ENCODE measurements around the gene OR4L1. TPM values are rescaled to one million over a fixed set of nuclear protein-coding genes. Genes with fewer than 3 reads are reported as not detected.

Gene OR4L1
- polyA plus RNA-seq (2011; rRNA removed) (not detected in 2 replicates), polyA plus RNA-seq (2017; fragmentation: RNase III; extraction: RNeasy Plus Mini Kit Qiagen cat#74134 plus additional on column Dnase treatment) (not detected in 3 replicates), polyA minus RNA-seq (2011; rRNA and poly(A)+ RNA removed) (not detected in 2 replicates)
- not detected in 2 replicates for polyA plus RNA-seq (2012; cell fraction: cytosol; rRNA removed)
- not detected in 2 replicates for polyA plus RNA-seq (2012; cell fraction: nucleus; rRNA removed)

GRCh38 chr14:20059745-20060144 lies at the start of gene OR4L1:
OR4L1 (plus strand) TSS chr14:20060045; CDS start chr14:20060045, 0 bp downstream.
- H3K4me1 ChIP-seq, result no peaks in the 10 kb centered on the region
- DNase-seq (ENCODE audit: low read depth in 1 of 2, low spot score in 1 of 2) (no peak), FAIRE-seq (no peak), ATAC-seq (no peak)
- ChIA-PET POLR2A (no interaction called here), CTCF (no interaction called here)
- H3K4me3 ChIP-seq, result no peak within 1 kb of the TSS
- H3K9me3 ChIP-seq, result no peaks in the 10 kb centered on the region
- TF ChIP-seq RCOR1 (IDR thresholded peaks at IDR 0.05; ENCODE audit: low read depth, low read length), result no peak
- TF ChIP-seq MAZ (IDR thresholded peaks at IDR 0.05; ENCODE audit: borderline replicate concordance, low read depth, low read length), result no peak
- no peak for TF ChIP-seq KDM5A (IDR thresholded peaks at IDR 0.05)
- no peak within 1 kb of the TSS for H3K27ac ChIP-seq
- 35% methylated on average over 2 of the region's 2 CpGs for WGBS (ENCODE audit: missing lambda C conversion rate)
- H3K4me2 ChIP-seq, result no peak within 1 kb of the TSS

GRCh38 chr14:20019257-20019865 lies 40.5 kb upstream of the OR4L1 start, which contains the start of gene OR4K14:
OR4K14 (minus strand) TSS chr14:20019307; CDS start chr14:20015193, 4,114 bp downstream.
- H3K9me3 ChIP-seq, result no peaks in the 10 kb centered on the region
- H3K4me3 ChIP-seq, result no peak within 1 kb of the TSS
- no peak within 1 kb of the TSS for H3K4me2 ChIP-seq
- no peak for ATAC-seq
- 13% methylated on average over 2 of the region's 2 CpGs for WGBS (ENCODE audit: missing lambda C conversion rate)
- no peaks in the 10 kb centered on the region for H3K4me1 ChIP-seq
- TF ChIP-seq TFCP2L1 (CRISPR knock-in tag; IDR thresholded peaks at IDR 0.05), result no peak
- no peak for TF ChIP-seq CEBPB (IDR thresholded peaks at IDR 0.05)
- peak; percentile 76 for TF ChIP-seq MAFK (IDR thresholded peaks at IDR 0.05; ENCODE audit: partially characterized antibody)
- TF ChIP-seq FOSL2 (IDR thresholded peaks at IDR 0.05), result no peak
- TF ChIP-seq FOSL2 (CRISPR knock-in tag; IDR thresholded peaks at IDR 0.05), result no peak
- TF ChIP-seq NR3C1 (IDR thresholded peaks at IDR 0.05), result no peak
- CTCF ChIA-PET, result no interaction called here
- no peak within 1 kb of the TSS for H3K27ac ChIP-seq
- DNase-seq (ENCODE audit: low read depth in 1 of 2, low spot score in 1 of 2), result no peak
- POLR2A ChIA-PET, result no interaction called here
- FAIRE-seq, result no peak

- WGBS (ENCODE audit: missing lambda C conversion rate), result 13% methylated on average over 6 of the region's 6 CpGs
- TF ChIP-seq SREBF2 (IDR thresholded peaks at IDR 0.05) (no peak), BHLHE40 (IDR thresholded peaks at IDR 0.05; ENCODE audit: low read depth, low read length) (no peak), FOSB (CRISPR knock-in tag; IDR thresholded peaks at IDR 0.05) (no peak)
- Histone ChIP-seq H3K4me1 (no peaks in the 10 kb centered on the region), H3K4me2 (no peak overlapping the region), H3K27ac (no peak overlapping the region), H3K9me3 (no peaks in the 10 kb centered on the region), H3K4me3 (no peak overlapping the region)
- POLR2A ChIA-PET, result no interaction called here
- ATAC-seq (no peak), FAIRE-seq (no peak), DNase-seq (ENCODE audit: low read depth in 1 of 2, low spot score in 1 of 2) (no peak)
- CTCF ChIA-PET, result no interaction called here
Observed at GRCh38 chr14:20031058-20031457, 28.8 kb upstream of the OR4L1 start.

- no peaks in the 10 kb centered on the region for H3K4me1 ChIP-seq
- POLR2A ChIA-PET, result no interaction called here
- TF ChIP-seq GATA3 (IDR thresholded peaks at IDR 0.05; ENCODE audit: borderline replicate concordance) (no peak), PHF8 (IDR thresholded peaks at IDR 0.05; ENCODE audit: borderline replicate concordance, low read depth) (no peak), ZNF302 (CRISPR knock-in tag; IDR thresholded peaks at IDR 0.05) (no peak), RAD21 (conservative IDR thresholded peaks at IDR 0.05 in 1 of 2, IDR thresholded peaks at IDR 0.05 in 1 of 2) (no peak), BHLHE40 (IDR thresholded peaks at IDR 0.05; ENCODE audit: low read depth, low read length) (no peak), CEBPB (IDR thresholded peaks at IDR 0.05) (no peak), SREBF2 (IDR thresholded peaks at IDR 0.05) (no peak)
- H3K4me3 ChIP-seq, result no peak overlapping the region
- FAIRE-seq (no peak), DNase-seq (ENCODE audit: low read depth in 1 of 2, low spot score in 1 of 2) (no peak), ATAC-seq (no peak)
- CTCF ChIA-PET, result no interaction called here
- WGBS (ENCODE audit: missing lambda C conversion rate), result 28% methylated on average over 3 of the region's 3 CpGs
- no peaks in the 10 kb centered on the region for H3K9me3 ChIP-seq
- no peak overlapping the region for H3K4me2 ChIP-seq
- no peak overlapping the region for H3K27ac ChIP-seq
Observed at GRCh38 chr14:20035449-20035848, 24.4 kb upstream of the OR4L1 start.

- no peak for FAIRE-seq
- TF ChIP-seq NR3C1 (IDR thresholded peaks at IDR 0.05) (no peak), HEYL (CRISPR knock-in tag; IDR thresholded peaks at IDR 0.05) (no peak), CEBPB (IDR thresholded peaks at IDR 0.05) (no peak), ZNF302 (CRISPR knock-in tag; IDR thresholded peaks at IDR 0.05) (no peak), NPAS2 (CRISPR knock-in tag; IDR thresholded peaks at IDR 0.05; ENCODE audit: borderline replicate concordance) (no peak), ESRRA (IDR thresholded peaks at IDR 0.05; ENCODE audit: borderline replicate concordance, low read length) (no peak), CBX8 (IDR thresholded peaks at IDR 0.05) (no peak), JUN (IDR thresholded peaks at IDR 0.05) (no peak), EHF (CRISPR knock-in tag; IDR thresholded peaks at IDR 0.05) (no peak), EHMT2 (IDR thresholded peaks at IDR 0.05; ENCODE audit: low read depth) (no peak), MAZ (IDR thresholded peaks at IDR 0.05; ENCODE audit: borderline replicate concordance, low read depth, low read length) (no peak), KDM1A (IDR thresholded peaks at IDR 0.05; ENCODE audit: low read depth) (no peak), ZC3H11A (IDR thresholded peaks at IDR 0.05) (no peak), RNF2 (IDR thresholded peaks at IDR 0.05; ENCODE audit: borderline replicate concordance, low read depth) (no peak), E2F6 (IDR thresholded peaks at IDR 0.05; ENCODE audit: borderline replicate concordance, low read depth) (no peak), ZFP36 (IDR thresholded peaks at IDR 0.05; ENCODE audit: borderline replicate concordance, partially characterized antibody) (no peak)
Observed at GRCh38 chr14:20035938-20036337, 23.9 kb upstream of the OR4L1 start, which contains the start of gene OR4K13. OR4K13 (minus strand) TSS chr14:20036038; CDS start chr14:20034758, 1,280 bp downstream.

More at GRCh38 chr14:20035938-20036337, 23.9 kb upstream of the OR4L1 start, which contains the start of gene OR4K13:
- DNase-seq (ENCODE audit: low read depth in 1 of 2, low spot score in 1 of 2) (no peak), ATAC-seq (no peak)
- POLR2A ChIA-PET, result no interaction called here
- WGBS (ENCODE audit: missing lambda C conversion rate), result 63% methylated on average over 4 of the region's 4 CpGs
- no peak within 1 kb of the TSS for H3K27ac ChIP-seq
- no peak within 1 kb of the TSS for H3K4me3 ChIP-seq
- H3K4me1 ChIP-seq, result no peaks in the 10 kb centered on the region
- no peaks in the 10 kb centered on the region for H3K9me3 ChIP-seq
- CTCF ChIA-PET, result no interaction called here
- no peak within 1 kb of the TSS for H3K4me2 ChIP-seq

Measured in A549 (cell line).